GM15510 (cell line): ENCODE results near the gene DACH1.

Experiments used
- POLR2A ChIP-seq: IDR thresholded peaks from 3 replicates; pipeline ENCODE4 v1.6.1; 2011; ENCODE audit warnings: borderline replicate concordance; ENCODE audit not compliant: insufficient read length; ENCODE audit errors: extremely low read depth

Gene DACH1

GRCh38 chr13:71644579-71644978, 222.4 kb downstream of the DACH1 start:
- no peak for TF ChIP-seq POLR2A

- no peak for TF ChIP-seq POLR2A
Observed at GRCh38 chr13:71643448-71643860, 223.6 kb downstream of the DACH1 start.

- no peak for TF ChIP-seq POLR2A
Observed at GRCh38 chr13:71638751-71639150, 228.3 kb downstream of the DACH1 start.

GRCh38 chr13:71634602-71635443, 232.2 kb downstream of the DACH1 start:
- no peak for TF ChIP-seq POLR2A

GRCh38 chr13:71634182-71634581, 232.8 kb downstream of the DACH1 start:
- TF ChIP-seq POLR2A, result no peak

- TF ChIP-seq POLR2A, result no peak
Observed at GRCh38 chr13:71632721-71633120, 234.3 kb downstream of the DACH1 start.

GRCh38 chr13:71632206-71632605, 234.8 kb downstream of the DACH1 start:
- TF ChIP-seq POLR2A, result no peak

- TF ChIP-seq POLR2A, result no peak
Observed at GRCh38 chr13:71629167-71629566, 237.8 kb downstream of the DACH1 start.

- no peak for TF ChIP-seq POLR2A
Observed at GRCh38 chr13:71626421-71627117, 240.4 kb downstream of the DACH1 start.

GRCh38 chr13:71625694-71626093, 241.3 kb downstream of the DACH1 start:
- no peak for TF ChIP-seq POLR2A

- TF ChIP-seq POLR2A, result no peak
Observed at GRCh38 chr13:71624653-71625600, 242.1 kb downstream of the DACH1 start.

GRCh38 chr13:71621174-71622124, 245.6 kb downstream of the DACH1 start:
- no peak for TF ChIP-seq POLR2A

- TF ChIP-seq POLR2A, result no peak
Observed at GRCh38 chr13:71619096-71619495, 247.9 kb downstream of the DACH1 start.

- TF ChIP-seq POLR2A, result no peak
Observed at GRCh38 chr13:71618159-71618558, 248.8 kb downstream of the DACH1 start.
